22Rv1 (cell line): ENCODE data around the gene ANO9.

Experiments used
- CTCF ChIP-seq: fragments of 450-650 bp; IDR thresholded peaks from 2 replicates; pipeline ENCODE4 v1.5.1; 2017; ENCODE audit warnings: mild to moderate bottlenecking
- ZFX ChIP-seq: fragments of 450-650 bp; IDR thresholded peaks from 2 replicates; pipeline ENCODE4 v1.6.1; 2017; ENCODE audit warnings: antibody characterized with exemption, borderline replicate concordance

GRCh38 chr11:420911-421321 is 20.9 kb downstream of the ANO9 start:
- no peak for TF ChIP-seq CTCF
- TF ChIP-seq ZFX: no peak
